Panc1 (cell line): Measurements from ENCODE around the gene PAFAH1B1. TPM values are rescaled to one million over a fixed set of nuclear protein-coding genes. Genes with fewer than 3 reads are reported as not detected.
"Not testable (repeated sequence)": the region's sequence is repeated elsewhere in the genome, so short reads cannot be mapped to it uniquely, and the experiment has no call there.

ENCODE experiments used
- ATAC-seq: fragments of 200-7000 bp; cut with Tn5 transposase; 2 replicates; pipeline ENCODE4 v1.9.1; 2020; ENCODE audit warnings: mild to moderate bottlenecking, moderate library complexity
- BruUV-seq: library from RNA; stranded (reverse); fragments of 400-500 nt; replicated peaks from 2 replicates; lab custom pipeline; 2021; lab: Mats Ljungman, UMichigan
- CTCF ChIA-PET: fragments of 300-600 bp; sonication (Branson Sonifier 250); formaldehyde crosslinking; loops from one replicate; lab custom pipeline; 2022; ENCODE audit warnings: antibody characterized with exemption; lab: Charles Lee
- POLR2A ChIA-PET: fragments of 300-600 bp; sonication (Branson Sonifier 250); formaldehyde crosslinking; loops from one replicate; lab custom pipeline; 2022; ENCODE audit warnings: antibody characterized with exemption; lab: Charles Lee
- DNase-seq: peaks from one replicate; pipeline ENCODE4 v3.0.0-alpha.2; 2010; ENCODE audit warnings: low read depth, low spot score
- H3K27ac ChIP-seq: 2 replicates; pipeline ENCODE4 v1.5.1; 2011; ENCODE audit warnings: mild to moderate bottlenecking, low read length, inconsistent platforms
- H3K27me3 ChIP-seq: fragments of 200-500 bp; sonication (Bioruptor generic); 2 replicates; pipeline ENCODE4 v1.6.0; 2014; ENCODE audit warnings: low read length, inconsistent platforms; ENCODE audit not compliant: control insufficient read depth, insufficient read depth
- H3K36me3 ChIP-seq: fragments of 200-500 bp; sonication (Bioruptor generic); 2 replicates; pipeline ENCODE4 v1.5.1; 2014; ENCODE audit warnings: inconsistent platforms, mild to moderate bottlenecking, low read length, moderate library complexity; ENCODE audit not compliant: control insufficient read depth, insufficient read depth
- H3K4me1 ChIP-seq: 2 replicates; pipeline ENCODE4 v1.5.1; 2011; ENCODE audit warnings: inconsistent platforms, mild to moderate bottlenecking, low read length, moderate library complexity; ENCODE audit not compliant: control insufficient read depth, insufficient read depth
- H3K4me3 ChIP-seq, 2 experiments: 2 replicates each; pipeline ENCODE4 v1.5.1; 2011 to 2012; ENCODE audit warnings: low read depth in 2 of 2, low read length in 2 of 2, mild to moderate bottlenecking in 2 of 2, inconsistent platforms in 1 of 2, moderate library complexity in 1 of 2
- H3K9me3 ChIP-seq: fragments of 200-500 bp; sonication (Bioruptor generic); 2 replicates; pipeline ENCODE4 v1.5.1; 2014; ENCODE audit warnings: low read depth, mild to moderate bottlenecking, inconsistent platforms, low read length, moderate library complexity; ENCODE audit not compliant: control insufficient read depth, insufficient read depth
- POLR2AphosphoS5 ChIP-seq: IDR thresholded peaks from 2 replicates; pipeline ENCODE4 v1.6.1; 2012; ENCODE audit warnings: mild to moderate bottlenecking, low read depth, low read length, moderate library complexity
- SIN3A ChIP-seq: IDR thresholded peaks from 2 replicates; pipeline ENCODE4 v1.6.1; 2012; ENCODE audit warnings: low read depth, mild to moderate bottlenecking, low read length, moderate library complexity, borderline replicate concordance; ENCODE audit not compliant: insufficient read depth
- TCF7L2 ChIP-seq: IDR thresholded peaks from 2 replicates; pipeline ENCODE4 v1.6.1; 2011; ENCODE audit warnings: mild to moderate bottlenecking, low read depth, low read length, inconsistent platforms
- in situ Hi-C: cut with HindIII; loops from 2 replicates; pipeline ENCODE4 v1.10.0; 2016; ENCODE audit warnings: low sequenced_read_pairs, low pct_unique_long_range_greater_than_20kb
- intact Hi-C: fragments of 100-400 bp; cut with micrococcal nuclease; formaldehyde crosslinking; loops from one replicate; pipeline ENCODE4 v1.10.0; 2022; ENCODE audit not compliant: unreplicated experiment
- total RNA-seq: library from RNA; stranded (reverse); gene quantifications from one replicate; pipeline ENCODE4 v1.2.1, GENCODE V29; 2021; ENCODE audit not compliant: unreplicated experiment
- TF ChIP-seq, protein P1 (sequence below), 2 experiments: IDR thresholded peaks; 2 replicates each; pipeline ENCODE4 v1.6.1; 2011 to 2012; ENCODE audit warnings: low read depth in 2 of 2, control low read depth in 1 of 2, low read length in 1 of 2, mild to moderate bottlenecking in 1 of 2, moderate library complexity in 1 of 2; ENCODE audit not compliant: insufficient read depth in 1 of 2
- TF ChIP-seq, protein P2 (sequence below): fragments of 450-650 bp; IDR thresholded peaks from 2 replicates; pipeline ENCODE4 v1.5.1; 2017; ENCODE audit warnings: mild to moderate bottlenecking

The PAFAH1B1 gene
- total RNA-seq, 1 experiment from 2014 or later: 120 TPM

DNA sequence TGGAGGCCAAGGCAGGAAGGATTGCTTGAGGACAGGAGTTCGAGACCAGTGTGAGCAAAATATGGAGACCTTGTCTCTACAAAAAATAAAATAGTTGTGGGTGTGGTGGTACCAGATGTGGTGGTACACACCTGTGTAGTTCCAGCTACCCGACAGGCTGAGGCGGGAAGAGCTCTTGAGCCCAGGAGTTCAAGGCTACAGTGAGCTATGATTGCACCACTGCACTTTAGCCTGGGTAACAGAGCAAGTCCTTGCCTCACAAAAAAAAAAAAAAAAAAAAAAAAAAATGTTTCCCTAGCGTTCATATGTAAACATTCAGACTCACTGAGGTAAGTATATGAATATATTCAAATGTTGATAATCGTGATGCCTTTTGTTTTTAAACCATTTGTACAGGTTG, 78.6 kb downstream of the PAFAH1B1 start:
- intact Hi-C loops: no loop called here
- no peak for ATAC-seq

GRCh38 chr17:2679247-2679646, 85.8 kb downstream of the PAFAH1B1 start:
- in situ Hi-C loops, H3K27me3 ChIP-seq, H3K4me3 ChIP-seq, BruUV-seq, DNase-seq, H3K27ac ChIP-seq, ATAC-seq, intact Hi-C loops, H3K9me3 ChIP-seq, CTCF ChIA-PET, H3K4me1 ChIP-seq, POLR2A ChIA-PET: not testable (repeated sequence)
- H3K36me3 ChIP-seq: peaks cover 27% of the 10 kb centered on the region

More for the DNA sequence above, 78.6 kb downstream of the PAFAH1B1 start:
- Histone ChIP-seq H3K9me3 (no peaks in the 10 kb centered on the region), H3K27me3 (no peaks in the 10 kb centered on the region), H3K36me3 (peaks cover 30% of the 10 kb centered on the region), H3K4me3 (no peak overlapping the region), H3K4me1 (no peaks in the 10 kb centered on the region), H3K27ac (no peak overlapping the region)
- TF ChIP-seq TCF7L2 (no peak), POLR2AphosphoS5 (no peak), SIN3A (no peak)
- TF ChIP-seq, protein P1, sequence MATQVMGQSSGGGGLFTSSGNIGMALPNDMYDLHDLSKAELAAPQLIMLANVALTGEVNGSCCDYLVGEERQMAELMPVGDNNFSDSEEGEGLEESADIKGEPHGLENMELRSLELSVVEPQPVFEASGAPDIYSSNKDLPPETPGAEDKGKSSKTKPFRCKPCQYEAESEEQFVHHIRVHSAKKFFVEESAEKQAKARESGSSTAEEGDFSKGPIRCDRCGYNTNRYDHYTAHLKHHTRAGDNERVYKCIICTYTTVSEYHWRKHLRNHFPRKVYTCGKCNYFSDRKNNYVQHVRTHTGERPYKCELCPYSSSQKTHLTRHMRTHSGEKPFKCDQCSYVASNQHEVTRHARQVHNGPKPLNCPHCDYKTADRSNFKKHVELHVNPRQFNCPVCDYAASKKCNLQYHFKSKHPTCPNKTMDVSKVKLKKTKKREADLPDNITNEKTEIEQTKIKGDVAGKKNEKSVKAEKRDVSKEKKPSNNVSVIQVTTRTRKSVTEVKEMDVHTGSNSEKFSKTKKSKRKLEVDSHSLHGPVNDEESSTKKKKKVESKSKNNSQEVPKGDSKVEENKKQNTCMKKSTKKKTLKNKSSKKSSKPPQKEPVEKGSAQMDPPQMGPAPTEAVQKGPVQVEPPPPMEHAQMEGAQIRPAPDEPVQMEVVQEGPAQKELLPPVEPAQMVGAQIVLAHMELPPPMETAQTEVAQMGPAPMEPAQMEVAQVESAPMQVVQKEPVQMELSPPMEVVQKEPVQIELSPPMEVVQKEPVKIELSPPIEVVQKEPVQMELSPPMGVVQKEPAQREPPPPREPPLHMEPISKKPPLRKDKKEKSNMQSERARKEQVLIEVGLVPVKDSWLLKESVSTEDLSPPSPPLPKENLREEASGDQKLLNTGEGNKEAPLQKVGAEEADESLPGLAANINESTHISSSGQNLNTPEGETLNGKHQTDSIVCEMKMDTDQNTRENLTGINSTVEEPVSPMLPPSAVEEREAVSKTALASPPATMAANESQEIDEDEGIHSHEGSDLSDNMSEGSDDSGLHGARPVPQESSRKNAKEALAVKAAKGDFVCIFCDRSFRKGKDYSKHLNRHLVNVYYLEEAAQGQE (IDR thresholded peaks at IDR 0.05; ENCODE audit: insufficient read depth in 1 of 2, low read depth in 2 of 2, low read length in 1 of 2): no peak
- TF ChIP-seq, protein P2, sequence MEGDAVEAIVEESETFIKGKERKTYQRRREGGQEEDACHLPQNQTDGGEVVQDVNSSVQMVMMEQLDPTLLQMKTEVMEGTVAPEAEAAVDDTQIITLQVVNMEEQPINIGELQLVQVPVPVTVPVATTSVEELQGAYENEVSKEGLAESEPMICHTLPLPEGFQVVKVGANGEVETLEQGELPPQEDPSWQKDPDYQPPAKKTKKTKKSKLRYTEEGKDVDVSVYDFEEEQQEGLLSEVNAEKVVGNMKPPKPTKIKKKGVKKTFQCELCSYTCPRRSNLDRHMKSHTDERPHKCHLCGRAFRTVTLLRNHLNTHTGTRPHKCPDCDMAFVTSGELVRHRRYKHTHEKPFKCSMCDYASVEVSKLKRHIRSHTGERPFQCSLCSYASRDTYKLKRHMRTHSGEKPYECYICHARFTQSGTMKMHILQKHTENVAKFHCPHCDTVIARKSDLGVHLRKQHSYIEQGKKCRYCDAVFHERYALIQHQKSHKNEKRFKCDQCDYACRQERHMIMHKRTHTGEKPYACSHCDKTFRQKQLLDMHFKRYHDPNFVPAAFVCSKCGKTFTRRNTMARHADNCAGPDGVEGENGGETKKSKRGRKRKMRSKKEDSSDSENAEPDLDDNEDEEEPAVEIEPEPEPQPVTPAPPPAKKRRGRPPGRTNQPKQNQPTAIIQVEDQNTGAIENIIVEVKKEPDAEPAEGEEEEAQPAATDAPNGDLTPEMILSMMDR: no peak
- DNase-seq: no peak
- ChIA-PET POLR2A (no interaction called here), CTCF (no interaction called here)
- no TSS peak for BruUV-seq
- in situ Hi-C loops: no loop called here

DNA sequence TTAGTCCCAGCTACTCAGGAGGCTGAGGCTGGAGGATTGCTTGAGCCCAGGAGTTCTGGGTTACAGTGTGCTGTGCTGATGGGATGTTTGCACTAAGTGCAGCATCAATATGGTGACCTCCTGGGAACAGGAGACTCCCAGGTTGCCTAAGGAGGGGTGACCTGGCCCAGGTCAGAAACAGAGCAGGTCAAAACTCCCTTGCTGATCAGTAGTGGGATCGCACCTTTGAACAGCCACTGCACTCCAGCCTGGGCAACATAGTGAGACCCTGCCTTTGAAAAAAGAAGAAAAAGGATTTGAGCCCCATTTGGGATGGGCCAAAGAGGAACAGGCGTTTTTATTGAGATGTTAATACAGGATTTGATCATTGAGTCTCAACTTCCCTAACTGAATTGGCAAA, 87.5 kb downstream of the PAFAH1B1 start:
- Histone ChIP-seq H3K4me1 (peaks cover 9% of the 10 kb centered on the region), H3K4me3 (no peak overlapping the region), H3K27me3 (no peaks in the 10 kb centered on the region), H3K9me3 (no peaks in the 10 kb centered on the region), H3K36me3 (peaks cover 24% of the 10 kb centered on the region), H3K27ac (no peak overlapping the region)
- BruUV-seq: no TSS peak
- POLR2A ChIA-PET: no interaction called here
- intact Hi-C loops: no loop called here
- ATAC-seq: no peak; the same call in 1 of the 2 replicates
- in situ Hi-C loops: no loop called here
- no peak for DNase-seq
- TF ChIP-seq, protein P1 (IDR thresholded peaks at IDR 0.05; ENCODE audit: insufficient read depth in 1 of 2, low read depth in 2 of 2, low read length in 1 of 2): no peak
- TF ChIP-seq, protein P2: no peak
- no peak for TF ChIP-seq SIN3A
- no peak for TF ChIP-seq POLR2AphosphoS5
- no peak for TF ChIP-seq TCF7L2
- CTCF ChIA-PET: no interaction called here
